Hindlimb muscle (tissue), 1 donor: ENCODE measurements around the gene FRG1. TPM values are rescaled to one million over a fixed set of nuclear protein-coding genes. Genes with fewer than 3 reads are reported as not detected.
"Not testable (repeated sequence)": the region's sequence is repeated elsewhere in the genome, so short reads cannot be mapped to it uniquely, and the experiment has no call there.

Experiments used
- DNase-seq: peaks from one replicate; pipeline ENCODE4 v3.0.0-alpha.2; 2013
- polyA plus RNA-seq: library from polyadenylated mRNA; unstranded; fragments of 120-200 nt; gene quantifications from one replicate; pipeline ENCODE4 v1.2.1, GENCODE V29; 2013; ENCODE audit not compliant: insufficient read length

The FRG1 gene
- polyA plus RNA-seq: 34.3 TPM

DNA sequence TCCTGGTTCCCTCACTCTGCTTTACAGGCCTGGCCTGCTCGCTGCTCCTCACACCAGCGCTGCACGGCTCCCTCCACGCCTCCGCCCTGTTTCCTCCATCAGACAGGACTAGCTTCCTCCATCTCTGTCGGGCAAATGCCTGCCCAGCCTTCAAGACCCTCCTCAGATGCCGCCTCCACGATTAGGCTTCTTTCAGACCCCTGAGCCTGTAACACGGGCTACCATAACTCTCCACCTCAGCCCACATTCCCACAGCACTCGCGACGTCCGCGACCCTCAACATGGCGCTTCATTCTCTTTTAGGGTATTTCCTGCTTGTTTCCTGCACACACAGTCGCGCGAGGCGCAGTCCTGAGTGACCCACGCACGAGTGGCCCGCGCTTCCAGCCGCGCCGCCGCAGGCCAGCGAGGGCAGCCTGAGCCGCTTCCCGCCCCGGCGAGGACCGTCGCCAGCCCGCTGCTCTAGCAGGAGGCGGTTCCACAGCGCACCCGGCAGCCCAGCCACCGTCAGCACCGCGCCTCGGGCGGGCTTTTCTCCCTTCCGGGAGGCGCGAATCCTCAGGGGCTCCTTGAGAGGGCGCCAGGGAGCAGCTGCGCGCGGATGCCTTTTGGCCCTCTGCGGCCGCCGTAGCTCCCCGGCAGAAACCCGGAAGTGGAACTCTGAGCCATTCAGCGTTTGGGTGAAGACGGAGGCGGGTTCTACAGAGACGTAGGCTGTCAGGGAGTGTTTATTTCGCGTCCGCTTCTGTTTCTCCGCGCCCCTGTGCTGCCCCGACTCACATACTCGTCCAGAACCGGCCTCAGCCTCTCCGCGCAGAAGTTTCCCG, at the start of gene FRG1:
Gene FRG1, plus strand, starts transcription at position 695 of the 827 bp plus-strand sequence. CDS start 138 bp downstream, outside the sequence.
- peak; percentile 94 for DNase-seq

- DNase-seq: no peak
Measured at GRCh38 chr4:189897667-189898066, 43.0 kb upstream of the FRG1 start.

GRCh38 chr4:189899481-189900015, 41.1 kb upstream of the FRG1 start:
- peak; percentile 38 for DNase-seq

DNA sequence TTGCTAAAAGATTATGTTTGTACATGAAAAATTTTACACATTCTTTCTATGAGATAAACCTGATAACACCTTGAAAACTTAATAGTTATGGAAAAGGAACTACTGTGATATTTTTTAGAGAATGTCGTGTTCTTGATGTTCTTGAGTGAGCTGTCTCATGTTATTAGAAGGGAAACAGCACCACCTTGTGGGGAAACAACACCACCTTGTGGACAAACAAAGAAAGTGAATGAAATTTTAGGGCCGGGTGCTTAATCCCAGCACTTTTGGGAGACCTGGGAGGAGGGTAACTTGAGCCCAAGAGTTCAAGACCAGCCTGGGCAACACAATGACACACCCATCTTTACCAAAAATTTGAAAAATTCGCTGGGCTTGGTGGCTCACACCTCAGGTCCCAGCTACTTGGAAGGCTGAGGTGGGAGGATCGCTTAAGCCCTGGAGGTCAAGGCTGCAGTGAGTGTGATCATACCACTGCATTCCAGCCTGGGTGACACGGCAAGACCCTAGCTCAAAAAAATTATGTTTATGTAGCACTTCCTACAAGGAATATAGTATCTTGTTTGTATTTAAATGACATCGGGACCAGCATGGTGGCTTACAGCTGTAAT, 36.1 kb upstream of the FRG1 start:
- peak; percentile 64 for DNase-seq

DNA sequence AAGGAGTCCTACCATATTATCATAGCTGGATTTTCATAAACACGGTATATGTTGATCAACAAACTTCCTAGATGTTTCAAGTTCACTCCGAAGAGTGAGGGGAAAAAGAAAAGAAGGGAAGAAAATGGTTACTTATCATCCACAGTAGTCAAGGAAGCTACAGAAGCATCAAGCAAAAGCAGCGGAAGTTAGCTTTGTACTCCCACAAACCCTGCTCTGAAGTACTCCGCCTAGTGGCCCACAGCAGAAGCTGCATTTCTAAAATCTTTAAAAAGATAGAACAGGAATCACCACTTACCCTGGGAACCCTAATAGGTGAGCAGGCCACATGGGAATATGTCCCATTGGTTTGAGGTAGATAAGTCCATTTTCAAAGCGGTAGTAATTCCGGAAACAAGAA, 28.5 kb upstream of the FRG1 start:
- no peak for DNase-seq

GRCh38 chr4:189917161-189917891, 23.3 kb upstream of the FRG1 start:
- no peak for DNase-seq

GRCh38 chr4:189921058-189921457, 19.6 kb upstream of the FRG1 start:
- no peak for DNase-seq

- not testable (repeated sequence) for DNase-seq
Measured at GRCh38 chr4:189926742-189927141, 13.9 kb upstream of the FRG1 start.

DNA sequence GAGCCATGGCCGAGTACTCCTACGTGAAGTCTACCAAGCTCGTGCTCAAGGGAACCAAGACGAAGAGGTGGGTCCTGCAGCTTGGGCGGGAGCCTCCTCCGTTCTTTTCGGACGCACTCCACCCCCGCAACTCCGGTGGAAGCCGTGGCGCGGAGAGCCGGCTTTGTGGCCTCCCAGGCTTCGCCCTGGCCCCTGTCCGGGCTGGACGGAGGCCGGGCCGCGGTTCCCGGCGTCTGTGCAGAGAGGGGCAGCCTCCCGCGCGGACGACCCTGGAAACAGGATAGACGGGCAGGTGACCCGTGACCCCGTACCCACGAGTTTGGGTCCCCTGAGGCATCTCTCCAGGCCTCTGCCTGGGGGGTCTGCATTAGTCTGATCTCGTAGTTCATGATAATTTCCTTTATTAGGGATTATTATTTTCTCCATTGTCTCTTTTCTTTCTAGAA, 356 bp downstream of the FRG1 start:
- DNase-seq: no peak

- DNase-seq: not testable (repeated sequence)
Measured at GRCh38 chr4:189942412-189942811, 1.7 kb downstream of the FRG1 start.

GRCh38 chr4:189944077-189944476, 3.4 kb downstream of the FRG1 start:
- DNase-seq: not testable (repeated sequence)

GRCh38 chr4:189946906-189947305, 6.2 kb downstream of the FRG1 start:
- not testable (repeated sequence) for DNase-seq

DNA sequence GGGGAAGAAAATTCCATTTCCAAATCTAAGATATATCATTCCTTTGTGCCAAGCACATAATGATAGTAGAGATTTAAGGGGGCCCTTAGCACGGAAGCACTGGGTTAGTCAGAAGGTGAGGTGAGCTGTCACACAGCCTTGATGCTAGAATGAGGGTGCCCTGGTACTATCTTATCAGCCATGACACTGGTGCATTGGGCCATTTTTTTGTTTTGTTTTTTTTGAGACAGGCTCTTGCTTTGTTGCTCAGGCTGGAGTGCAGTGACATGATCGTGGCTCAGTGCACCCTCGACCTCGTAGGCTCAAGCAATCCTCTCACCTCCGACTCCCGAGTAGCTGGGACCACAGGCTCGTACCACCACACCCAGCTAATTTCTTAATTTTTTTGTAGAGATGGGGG, 7.8 kb downstream of the FRG1 start:
- not testable (repeated sequence) for DNase-seq

- not testable (repeated sequence) for DNase-seq
Measured at GRCh38 chr4:189969291-189969690, 28.6 kb downstream of the FRG1 start.

GRCh38 chr4:189973646-189974045, 33.0 kb downstream of the FRG1 start:
- DNase-seq: no peak

DNA sequence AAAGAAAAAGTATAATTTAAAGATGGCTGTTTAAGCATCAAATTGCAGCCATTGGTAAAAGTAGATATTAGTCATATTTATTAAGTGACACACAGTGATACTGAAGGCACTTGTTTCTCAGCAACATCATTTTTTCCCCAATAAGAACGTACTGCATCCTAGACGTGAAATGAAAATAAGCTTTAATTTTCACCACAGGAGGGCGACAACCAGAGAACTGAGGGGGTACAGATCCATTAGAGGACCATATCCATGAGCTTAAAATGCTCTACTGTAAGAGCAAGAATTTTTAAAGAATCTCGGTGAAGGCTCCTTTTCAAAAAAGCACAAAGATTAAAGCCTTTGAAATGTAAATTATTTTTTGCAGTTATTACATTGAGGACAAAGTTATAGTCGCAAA, 33.4 kb downstream of the FRG1 start:
- no peak for DNase-seq

GRCh38 chr4:189979196-189980047, 38.8 kb downstream of the FRG1 start:
- no peak for DNase-seq

- not testable (repeated sequence) for DNase-seq
Measured at GRCh38 chr4:189980292-189980691, 39.6 kb downstream of the FRG1 start.

GRCh38 chr4:189981970-189982369, 41.3 kb downstream of the FRG1 start:
- DNase-seq: no peak

- DNase-seq: not testable (repeated sequence)
Measured at GRCh38 chr4:189983916-189984526, 43.3 kb downstream of the FRG1 start.

DNA sequence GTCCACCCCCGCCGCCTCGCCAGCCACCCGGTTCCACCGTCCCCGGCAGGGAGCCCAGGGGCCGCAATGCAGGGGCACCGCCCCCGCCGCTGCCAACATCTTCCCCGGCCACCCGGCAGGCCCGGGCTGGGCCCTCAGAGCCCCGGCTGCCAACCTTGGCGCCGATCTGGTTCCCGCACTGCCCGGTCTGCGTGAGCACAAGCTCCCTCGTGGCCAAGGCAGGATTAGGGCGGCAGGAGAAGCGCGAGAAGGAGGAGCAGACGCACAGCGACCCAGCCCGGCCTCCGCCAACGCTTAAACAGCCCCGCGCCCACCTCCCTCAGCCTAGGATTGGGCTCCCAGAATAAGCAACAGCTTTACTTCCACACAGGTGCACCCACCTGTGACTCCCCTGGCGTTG, 44.0 kb downstream of the FRG1 start:
- not testable (repeated sequence) for DNase-seq
